HG03045 (cell line): ENCODE measurements around the gene PKNOX1.
A peak's percentile ranks its signal among the peaks of the same experiment; 100 is the strongest.
"Not testable (repeated sequence)": the region's sequence is repeated elsewhere in the genome, so short reads cannot be mapped to it uniquely, and the experiment has no call there.

Source experiments
- ATAC-seq: cut with Tn5 transposase; IDR thresholded peaks from one replicate; pipeline ENCODE4 v1.9.1; 2021; ENCODE audit warnings: mild to moderate bottlenecking, moderate library complexity; ENCODE audit not compliant: unreplicated experiment

Gene PKNOX1

GRCh38 chr21:42949094-42949755, 25.1 kb upstream of the PKNOX1 start:
- ATAC-seq, result not testable (repeated sequence)

GRCh38 chr21:42951193-42951592, 23.2 kb upstream of the PKNOX1 start:
- ATAC-seq, result not testable (repeated sequence)

- ATAC-seq, result peak; percentile 90
These were observed 17.3 kb upstream of the PKNOX1 start for GRCh38 chr21:42956824-42957630.

GRCh38 chr21:42958122-42958521, 16.2 kb upstream of the PKNOX1 start:
- not testable (repeated sequence) for ATAC-seq

DNA sequence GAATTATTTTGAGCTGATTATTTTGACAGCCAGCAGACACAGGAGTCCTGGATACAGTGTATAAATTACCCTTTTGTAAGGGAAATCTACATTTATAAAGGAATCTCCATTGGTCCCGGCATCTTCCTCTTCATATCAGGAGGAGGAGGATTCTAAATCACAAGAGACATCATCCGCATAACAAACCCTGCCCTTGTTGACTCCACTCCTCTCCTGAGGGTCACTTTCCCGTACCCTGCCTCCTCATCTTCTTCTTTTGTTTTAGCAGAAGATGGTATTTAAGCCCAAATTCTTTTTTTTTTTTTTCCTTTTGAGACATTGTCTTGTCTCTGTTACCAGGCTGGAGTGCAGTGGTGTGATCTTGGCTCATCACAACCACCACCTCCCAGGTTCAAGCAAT, 14.6 kb upstream of the PKNOX1 start:
- no peak for ATAC-seq

- no peak for ATAC-seq
These were observed 11.9 kb upstream of the PKNOX1 start for GRCh38 chr21:42962380-42963007.

- no peak for ATAC-seq
These were observed 10.3 kb upstream of the PKNOX1 start for GRCh38 chr21:42964086-42964485.

- no peak for ATAC-seq
These were observed 9.7 kb upstream of the PKNOX1 start for GRCh38 chr21:42964546-42965210.

GRCh38 chr21:42965211-42965560, 9.2 kb upstream of the PKNOX1 start:
- no peak for ATAC-seq

- ATAC-seq, result not testable (repeated sequence)
These were observed 6.7 kb upstream of the PKNOX1 start for GRCh38 chr21:42967616-42968015.

DNA sequence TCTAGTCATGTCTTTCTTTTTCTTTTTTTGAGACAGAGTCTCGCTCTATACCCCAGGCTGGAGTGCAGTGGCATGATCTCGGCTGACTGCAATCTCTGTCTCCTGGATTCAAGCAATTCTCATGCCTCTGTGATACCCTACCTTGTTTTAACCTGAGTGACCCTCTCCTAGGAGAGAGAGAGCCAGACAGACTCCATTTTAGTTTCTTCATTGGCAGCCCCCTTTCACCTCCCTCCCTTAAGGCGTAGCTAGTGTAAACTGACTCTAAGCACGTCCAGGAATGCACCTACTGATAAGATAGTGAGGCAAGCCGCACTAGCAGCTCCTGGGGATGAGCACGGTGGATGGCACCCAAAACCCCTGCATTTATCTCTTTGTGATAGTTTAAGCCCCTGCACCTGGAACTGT, 5.2 kb upstream of the PKNOX1 start:
- ATAC-seq, result no peak

GRCh38 chr21:42970946-42971653, 3.3 kb upstream of the PKNOX1 start:
- ATAC-seq, result no peak

- no peak for ATAC-seq
These were observed 2.5 kb upstream of the PKNOX1 start for GRCh38 chr21:42971897-42972275.

- no peak for ATAC-seq
These were observed 912 bp upstream of the PKNOX1 start for GRCh38 chr21:42973309-42973990.

GRCh38 chr21:42974832-42975820, 764 bp downstream of the PKNOX1 start:
- peak; percentile 31 for ATAC-seq

DNA sequence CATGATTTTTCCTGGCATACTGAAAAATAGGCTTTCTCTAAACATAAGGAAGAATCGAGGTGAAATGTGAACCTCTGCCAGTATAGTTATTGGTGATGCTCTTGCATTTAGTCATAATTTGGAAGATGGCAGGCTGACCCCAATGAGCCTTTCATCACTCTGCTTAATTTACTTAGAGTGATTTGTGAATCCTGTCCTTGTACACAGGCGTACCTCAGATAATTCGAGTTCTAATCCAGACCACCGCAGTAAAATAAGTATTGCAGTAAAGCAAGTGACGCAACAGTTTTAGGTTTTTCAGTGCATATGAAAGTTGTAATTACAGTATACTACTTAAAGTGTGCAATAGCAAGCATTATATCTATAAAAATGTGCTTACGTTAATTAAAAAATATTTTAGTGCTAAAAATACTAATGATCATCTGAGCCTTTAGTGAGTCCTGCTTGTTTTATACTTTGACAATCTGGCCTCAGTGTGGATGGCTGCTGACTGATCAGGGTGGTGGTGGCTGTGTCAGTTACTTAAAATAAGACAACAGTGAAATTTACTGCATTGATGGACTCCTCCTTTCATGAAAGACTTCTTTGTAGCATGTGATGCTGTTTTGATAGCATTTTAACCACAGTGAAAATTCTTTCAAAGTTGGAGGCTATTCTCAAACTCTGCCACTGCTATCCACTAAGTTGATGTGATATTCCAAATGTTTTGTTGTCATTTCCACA, 1.7 kb downstream of the PKNOX1 start:
- no peak for ATAC-seq

DNA sequence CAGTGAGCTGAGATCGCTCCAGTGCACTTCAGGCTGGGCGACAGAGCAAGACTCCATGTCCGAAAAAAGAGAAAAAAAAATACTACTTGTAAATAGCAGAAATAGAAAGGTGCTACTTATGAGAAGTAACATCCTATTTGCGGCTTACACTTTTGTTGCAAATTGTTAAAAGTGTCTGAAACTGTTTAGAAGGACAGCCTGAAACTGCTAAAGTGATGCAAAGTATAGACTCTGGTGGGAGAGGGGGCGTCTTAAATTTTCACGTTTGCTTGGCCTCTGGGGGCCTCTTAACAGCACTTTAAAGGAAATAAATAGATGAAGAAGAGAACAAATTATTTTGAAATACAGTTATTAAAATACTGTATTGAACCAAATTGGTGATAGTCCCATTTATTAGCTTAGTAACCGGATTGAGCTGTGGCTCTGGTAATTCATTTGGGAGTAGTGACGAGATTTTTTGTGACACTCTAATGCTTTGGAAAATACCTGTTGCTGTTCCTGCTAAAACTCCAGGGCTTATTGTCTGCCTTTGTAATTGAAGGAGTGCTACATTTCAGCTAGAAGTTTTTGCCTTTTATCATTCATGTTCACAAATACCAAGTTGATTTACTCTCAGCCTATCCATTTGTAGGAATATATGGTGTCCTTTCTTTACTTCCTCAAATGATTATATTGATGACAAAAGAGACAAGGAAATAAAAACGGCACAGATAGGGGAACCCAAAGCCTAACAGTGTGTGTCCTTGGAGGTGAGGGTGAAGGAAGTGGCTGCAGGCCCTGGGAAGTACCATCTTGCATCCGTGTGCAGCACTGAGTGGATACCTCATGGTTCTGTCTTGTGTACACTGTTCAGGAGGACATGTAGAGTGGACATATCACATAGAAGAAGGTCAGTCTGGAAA, 6.2 kb downstream of the PKNOX1 start:
- no peak for ATAC-seq

- ATAC-seq, result no peak
These were observed 6.8 kb downstream of the PKNOX1 start for GRCh38 chr21:42981214-42981523.
